ENCODE measurements around the gene TMEM170B.
A peak's percentile ranks its signal among the peaks of the same experiment; 100 is the strongest.

Gene TMEM170B

GRCh38 chr6:11537229-11538051 lies at the start of gene TMEM170B:
Gene TMEM170B (plus strand): TSS chr6:11537749. CDS start chr6:11538278, 529 bp downstream.
- intact Hi-C loops (cut with DNase I): loop anchor here (5.0 kb wide), 1 partner anchor 475 kb away; the partner anchor contains the start of gene HIVEP1
- peak; percentile 91 to 99 (median 97) for DNase-seq

GRCh38 chr6:11490996-11491395 lies 46.6 kb upstream of the TMEM170B start:
- no peak for DNase-seq
- intact Hi-C loops (cut with DNase I): loop anchor here (10.0 kb wide), 1 partner anchor 246 kb away; no protein-coding TSS in a partner anchor

- intact Hi-C loops (cut with DNase I): loop anchor here (10.0 kb wide), 1 partner anchor 247 kb away; no protein-coding TSS in a partner anchor
- DNase-seq: no peak
Observed at GRCh38 chr6:11491596-11492463, 45.7 kb upstream of the TMEM170B start.

- DNase-seq: no peak
- intact Hi-C loops (cut with DNase I): loop anchor here (10.0 kb wide), 1 partner anchor 248 kb away; no protein-coding TSS in a partner anchor
Observed at GRCh38 chr6:11492464-11493290, 44.9 kb upstream of the TMEM170B start.

GRCh38 chr6:11493974-11494373 lies 43.6 kb upstream of the TMEM170B start:
- DNase-seq: no peak
- intact Hi-C loops (cut with DNase I): loop anchor here (10.0 kb wide), 1 partner anchor 249 kb away; no protein-coding TSS in a partner anchor

DNA sequence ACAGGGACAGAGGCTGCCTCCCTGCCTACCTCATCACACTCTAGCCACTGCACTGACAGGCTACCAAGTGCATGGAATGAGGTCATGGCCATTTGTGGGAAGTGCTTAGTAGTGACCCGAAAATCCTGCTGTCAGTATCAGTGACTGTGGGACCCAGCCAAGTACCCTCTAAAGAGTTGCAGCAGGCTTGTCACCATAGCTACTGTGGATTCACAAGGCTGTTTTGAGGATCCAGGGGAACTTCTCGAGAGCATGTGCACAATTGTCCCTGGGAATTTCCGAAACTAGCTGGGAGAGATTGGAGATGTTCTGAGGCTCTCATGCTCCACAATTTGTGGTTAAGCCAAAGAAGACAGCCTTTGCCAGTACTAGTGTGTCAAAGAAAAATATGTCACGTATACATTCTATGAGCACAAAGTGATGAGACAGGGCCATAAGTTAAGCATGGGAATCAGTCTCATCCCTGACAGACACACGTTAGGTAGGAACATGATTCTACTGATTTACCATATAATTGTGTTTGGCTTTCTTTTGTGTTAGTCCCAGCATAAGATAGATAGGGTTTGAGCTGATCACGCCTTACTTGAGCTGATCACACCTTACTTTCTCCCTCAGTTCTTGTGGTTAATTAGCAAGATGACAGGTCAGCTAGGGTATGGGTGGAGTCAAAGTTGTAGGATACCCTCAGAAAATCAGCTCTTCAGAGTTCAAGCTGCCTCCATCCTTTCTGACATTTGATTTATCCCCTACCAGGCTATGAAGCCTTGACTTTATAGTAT lies 42.6 kb upstream of the TMEM170B start:
- intact Hi-C loops (cut with DNase I): loop anchor here (5.0 to 10.0 kb wide), 2 partner anchors 250 to 353 kb away; no protein-coding TSS in a partner anchor
- DNase-seq: no peak

- DNase-seq: no peak
- intact Hi-C loops (cut with DNase I): loop anchor here (5.0 to 10.0 kb wide), 2 partner anchors 251 to 353 kb away; no protein-coding TSS in a partner anchor
Observed at GRCh38 chr6:11495565-11496145, 41.9 kb upstream of the TMEM170B start.

GRCh38 chr6:11496152-11497060 lies 41.1 kb upstream of the TMEM170B start:
- intact Hi-C loops (cut with DNase I): loop anchor here (5.0 to 10.0 kb wide), 2 partner anchors 252 to 354 kb away; no protein-coding TSS in a partner anchor
- peak in 39 of 42 donors; percentile 18 to 89 (median 69) for DNase-seq

DNA sequence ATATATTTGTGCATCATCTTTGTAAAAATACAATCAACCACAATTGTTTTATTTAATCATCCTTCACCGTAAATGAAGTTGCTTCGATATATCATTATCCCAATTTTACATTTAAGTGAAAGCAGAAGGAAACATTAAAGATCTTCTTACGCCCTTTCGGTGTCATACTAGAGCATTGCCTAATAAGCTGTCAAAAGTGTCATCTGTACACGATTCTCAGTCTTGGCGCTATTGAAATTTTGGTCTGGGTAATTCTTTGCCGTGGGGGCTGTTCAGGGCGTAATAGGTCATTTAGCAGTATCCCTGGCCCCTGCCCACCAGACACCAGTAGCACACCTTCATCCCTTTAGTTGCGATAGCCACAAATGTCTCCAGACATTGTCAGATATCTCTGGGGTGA lies 40.4 kb upstream of the TMEM170B start:
- intact Hi-C loops (cut with DNase I): loop anchor here (5.0 to 10.0 kb wide), 2 partner anchors 252 to 355 kb away; no protein-coding TSS in a partner anchor
- no peak for DNase-seq

DNA sequence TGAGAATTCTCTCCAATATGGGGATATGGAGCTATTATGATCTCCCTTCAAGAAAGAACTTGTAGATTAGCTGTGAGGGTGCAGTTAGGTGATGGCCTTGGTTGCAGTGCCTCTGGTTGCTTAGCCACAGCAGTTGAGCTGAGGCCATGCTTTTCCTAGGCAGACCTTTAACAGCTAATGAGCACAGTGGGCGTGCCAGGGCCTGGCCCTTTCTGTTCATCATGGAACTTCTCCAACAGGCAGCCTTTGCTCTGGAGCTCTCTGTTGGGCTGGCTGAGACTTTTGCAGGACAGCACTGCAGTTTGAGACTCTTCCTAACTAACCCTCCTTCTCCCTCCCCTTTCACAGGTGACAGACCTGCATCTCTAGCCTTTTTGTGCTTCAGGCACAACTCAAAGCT lies 39.7 kb upstream of the TMEM170B start:
- intact Hi-C loops (cut with DNase I): loop anchor here (5.0 to 10.0 kb wide), 2 partner anchors 253 to 356 kb away; no protein-coding TSS in a partner anchor
- peak in 26 of 42 donors; percentile 4 to 64 (median 38) for DNase-seq

DNA sequence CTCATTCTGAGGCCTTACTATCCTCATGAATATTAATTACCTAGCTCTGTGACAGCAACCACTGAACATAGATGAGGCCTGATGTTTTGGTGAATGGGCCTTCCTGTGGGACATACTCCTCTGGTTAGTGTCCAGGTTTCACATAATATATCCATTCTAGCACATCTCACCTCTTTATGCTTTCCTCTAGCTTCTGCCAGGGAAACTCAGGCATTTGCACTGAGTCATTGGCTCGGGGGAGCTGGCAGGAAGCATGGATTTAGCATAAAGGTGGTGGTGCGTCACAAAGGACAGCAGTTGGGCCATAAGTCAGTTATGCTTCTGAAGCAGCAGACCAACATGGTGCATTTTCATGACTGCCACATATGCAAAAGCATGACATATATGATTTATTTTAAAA lies 37.5 kb upstream of the TMEM170B start:
- intact Hi-C loops (cut with DNase I): no loop called here
- no peak for DNase-seq

DNA sequence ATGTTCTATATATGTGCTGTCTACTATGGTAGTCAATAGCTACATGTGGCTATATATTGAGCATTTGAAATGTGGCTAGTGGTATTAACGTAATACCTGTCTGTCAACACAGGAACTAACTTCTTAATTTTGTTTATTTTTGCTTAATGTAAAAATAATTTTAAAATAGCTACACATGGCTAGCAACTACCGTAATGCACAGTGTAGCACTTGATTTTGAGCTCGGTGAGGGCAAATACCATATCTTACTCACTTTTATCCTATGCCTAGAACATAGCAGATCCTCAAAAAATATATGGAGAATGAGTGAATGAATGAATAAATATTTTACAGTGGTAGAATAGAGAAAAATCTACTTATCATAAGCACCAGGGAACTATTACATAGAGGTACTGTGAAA lies 28.1 kb upstream of the TMEM170B start:
- DNase-seq: no peak
- intact Hi-C loops (cut with DNase I): no loop called here

- DNase-seq: no peak
- intact Hi-C loops (cut with DNase I): no loop called here
Observed at GRCh38 chr6:11514672-11515071, 22.9 kb upstream of the TMEM170B start.

DNA sequence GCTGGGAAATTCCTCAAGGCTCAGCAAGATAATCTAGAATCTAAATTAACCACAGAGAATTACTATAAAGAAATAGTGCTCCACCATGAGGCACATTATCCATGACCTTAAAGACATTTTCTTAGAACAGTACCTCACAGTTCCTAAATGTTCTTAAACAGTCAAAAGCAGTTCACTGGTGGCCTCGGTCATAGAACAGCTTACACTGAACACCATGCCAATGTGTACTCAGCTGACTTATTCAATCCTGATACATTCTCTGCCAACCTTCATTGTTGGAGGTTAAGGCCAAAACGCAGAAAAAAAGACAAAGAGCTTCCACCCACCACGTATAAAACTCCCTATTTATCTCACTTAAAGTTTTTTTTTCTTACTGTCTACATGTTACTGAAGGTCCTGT lies 21.8 kb upstream of the TMEM170B start:
- intact Hi-C loops (cut with DNase I): no loop called here
- no peak for DNase-seq

- intact Hi-C loops (cut with DNase I): no loop called here
- DNase-seq: no peak
Observed at GRCh38 chr6:11522812-11523605, 14.5 kb upstream of the TMEM170B start.
